Measurements from ENCODE around the gene TTYH2. TPM values are rescaled to one million over a fixed set of nuclear protein-coding genes. Genes with fewer than 3 reads are reported as not detected.

Gene TTYH2
- total and polyA plus RNA-seq, 7 donors = 0.60 to 10.0 (median 4.9) TPM

GRCh38 chr17:74282587-74283370 is 69.4 kb downstream of the TTYH2 start:
- intact Hi-C loops (cut with DNase I) = no loop called here
- no peak for TF ChIP-seq POLR2A (IDR thresholded peaks at IDR 0.05)
- no peak for TF ChIP-seq POLR2AphosphoS5 (IDR thresholded peaks at IDR 0.05)
- no peak for TF ChIP-seq EP300 (IDR thresholded peaks at IDR 0.05)
- TF ChIP-seq, protein P1, sequence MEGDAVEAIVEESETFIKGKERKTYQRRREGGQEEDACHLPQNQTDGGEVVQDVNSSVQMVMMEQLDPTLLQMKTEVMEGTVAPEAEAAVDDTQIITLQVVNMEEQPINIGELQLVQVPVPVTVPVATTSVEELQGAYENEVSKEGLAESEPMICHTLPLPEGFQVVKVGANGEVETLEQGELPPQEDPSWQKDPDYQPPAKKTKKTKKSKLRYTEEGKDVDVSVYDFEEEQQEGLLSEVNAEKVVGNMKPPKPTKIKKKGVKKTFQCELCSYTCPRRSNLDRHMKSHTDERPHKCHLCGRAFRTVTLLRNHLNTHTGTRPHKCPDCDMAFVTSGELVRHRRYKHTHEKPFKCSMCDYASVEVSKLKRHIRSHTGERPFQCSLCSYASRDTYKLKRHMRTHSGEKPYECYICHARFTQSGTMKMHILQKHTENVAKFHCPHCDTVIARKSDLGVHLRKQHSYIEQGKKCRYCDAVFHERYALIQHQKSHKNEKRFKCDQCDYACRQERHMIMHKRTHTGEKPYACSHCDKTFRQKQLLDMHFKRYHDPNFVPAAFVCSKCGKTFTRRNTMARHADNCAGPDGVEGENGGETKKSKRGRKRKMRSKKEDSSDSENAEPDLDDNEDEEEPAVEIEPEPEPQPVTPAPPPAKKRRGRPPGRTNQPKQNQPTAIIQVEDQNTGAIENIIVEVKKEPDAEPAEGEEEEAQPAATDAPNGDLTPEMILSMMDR (IDR thresholded peaks at IDR 0.05) = no peak
- WGBS, 2 donors = 29 to 45% methylated on average over 9 of the region's 9 CpGs

DNA sequence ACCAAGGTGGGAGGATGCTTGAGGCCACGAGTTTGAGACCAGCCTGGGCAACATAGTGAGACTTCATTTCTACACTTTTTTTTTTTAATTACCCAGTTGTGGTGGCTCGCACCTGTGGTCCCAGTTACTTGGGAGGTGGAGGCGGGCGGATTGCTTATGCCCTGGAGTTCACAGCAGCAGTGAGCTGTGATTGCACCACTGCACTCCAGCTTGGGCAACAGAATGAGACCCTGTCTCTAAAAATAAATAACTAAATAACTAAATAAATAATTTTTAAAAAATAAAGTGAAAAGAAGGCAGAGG is 70.0 kb downstream of the TTYH2 start:
- no peaks in the 10 kb centered on the region for H3K9me3 ChIP-seq
- 74 to 82% methylated on average over 4 of the region's 4 CpGs for WGBS, 2 donors
- H3K4me3 ChIP-seq = no peak overlapping the region
- H3K36me3 ChIP-seq = no peaks in the 10 kb centered on the region
- TF ChIP-seq EP300 (IDR thresholded peaks at IDR 0.05) = no peak
- TF ChIP-seq, protein P1 (IDR thresholded peaks at IDR 0.05) = no peak
- TF ChIP-seq POLR2AphosphoS5 (IDR thresholded peaks at IDR 0.05) = no peak
- no peak overlapping the region for H3K27ac ChIP-seq
- H3K27me3 ChIP-seq = peaks cover 0 to 14% (median 7%) of the 10 kb centered on the region in 3 donors
- H3K4me1 ChIP-seq = no peaks in the 10 kb centered on the region
- intact Hi-C loops (cut with DNase I) = no loop called here
- DNase-seq = no peak

More at GRCh38 chr17:74282587-74283370, 69.4 kb downstream of the TTYH2 start:
- H3K27ac ChIP-seq = no peak overlapping the region
- DNase-seq = no peak
- H3K27me3 ChIP-seq = peaks cover 0 to 14% (median 7%) of the 10 kb centered on the region in 3 donors
- H3K4me1 ChIP-seq = no peaks in the 10 kb centered on the region
- no peaks in the 10 kb centered on the region for H3K9me3 ChIP-seq
- H3K36me3 ChIP-seq = no peaks in the 10 kb centered on the region
- no peak overlapping the region for H3K4me3 ChIP-seq

DNA sequence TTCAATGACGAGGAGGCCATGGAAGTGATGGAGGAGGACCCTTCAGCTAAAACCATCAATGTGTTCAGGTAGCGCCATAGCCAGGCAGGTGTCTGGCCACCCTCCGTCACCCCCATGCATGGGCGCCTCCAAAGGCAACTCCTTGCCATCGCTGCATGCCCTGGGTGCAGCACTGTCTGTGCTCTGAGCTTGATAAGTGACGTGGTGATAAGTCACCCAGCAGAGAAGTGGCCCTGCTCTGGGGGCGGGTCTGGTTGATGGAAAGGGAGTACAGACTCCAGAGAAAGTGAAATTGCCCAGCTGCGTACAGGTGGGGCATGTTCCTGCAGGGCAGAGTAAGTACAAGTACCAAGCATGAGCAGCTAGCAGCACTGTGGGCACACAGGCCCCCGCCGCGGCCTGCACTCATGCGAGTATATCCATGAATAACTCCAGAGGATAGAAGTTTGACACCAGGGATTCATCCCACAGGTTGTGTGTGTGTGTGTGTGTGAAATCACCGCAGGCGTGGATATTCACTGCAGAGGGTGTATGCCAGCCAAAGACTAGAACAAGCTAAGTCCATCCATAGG is 73.7 kb downstream of the TTYH2 start:
- DNase-seq = no peak
- TF ChIP-seq POLR2A (IDR thresholded peaks at IDR 0.05) (no peak), POLR2AphosphoS5 (IDR thresholded peaks at IDR 0.05) (no peak), EP300 (IDR thresholded peaks at IDR 0.05) (no peak)
- TF ChIP-seq, protein P1 (IDR thresholded peaks at IDR 0.05) = no peak

GRCh38 chr17:74288785-74289184 is 75.4 kb downstream of the TTYH2 start:
- no peak overlapping the region for H3K4me3 ChIP-seq
- intact Hi-C loops (cut with DNase I) = no loop called here
- no peak for TF ChIP-seq POLR2AphosphoS5 (IDR thresholded peaks at IDR 0.05)
- TF ChIP-seq POLR2A (IDR thresholded peaks at IDR 0.05) = no peak
- TF ChIP-seq, protein P1 (IDR thresholded peaks at IDR 0.05) = no peak
- no peak for TF ChIP-seq EP300 (IDR thresholded peaks at IDR 0.05)
- H3K27me3 ChIP-seq = peaks cover 0 to 14% (median 7%) of the 10 kb centered on the region in 3 donors
- H3K9me3 ChIP-seq = no peaks in the 10 kb centered on the region
- WGBS, 2 donors = 69 to 81% methylated on average over 5 of the region's 5 CpGs
- no peaks in the 10 kb centered on the region for H3K36me3 ChIP-seq
- no peaks in the 10 kb centered on the region for H3K4me1 ChIP-seq
- no peak overlapping the region for H3K27ac ChIP-seq
- no peak for DNase-seq

More for the DNA sequence above, 73.7 kb downstream of the TTYH2 start:
- intact Hi-C loops (cut with DNase I) = no loop called here
- Histone ChIP-seq H3K4me1 (no peaks in the 10 kb centered on the region), H3K27me3 (peaks cover 0 to 14% (median 7%) of the 10 kb centered on the region in 3 donors), H3K36me3 (no peaks in the 10 kb centered on the region), H3K27ac (no peak overlapping the region), H3K9me3 (no peaks in the 10 kb centered on the region), H3K4me3 (no peak overlapping the region)
- 88 to 93% methylated on average over 14 of the region's 14 CpGs for WGBS, 2 donors

All from sigmoid colon (tissue), 7 donors.